Colonic mucosa (tissue), 4 donors: ENCODE results near the gene COMT. TPM values are rescaled to one million over a fixed set of nuclear protein-coding genes. Genes with fewer than 3 reads are reported as not detected.

Experiments
- DNase-seq: peaks from one replicate; pipeline ENCODE4 v3.0.0-alpha.2; 2020
- H3K27ac ChIP-seq: fragments of 200-600 bp; one replicate; pipeline ENCODE4 v1.8.0; 2021
- H3K27me3 ChIP-seq: fragments of 200-600 bp; one replicate; pipeline ENCODE4 v1.8.0; 2021
- H3K36me3 ChIP-seq: fragments of 200-600 bp; one replicate; pipeline ENCODE4 v1.8.0; 2021
- H3K4me1 ChIP-seq: fragments of 200-600 bp; one replicate; pipeline ENCODE4 v1.8.0; 2021; ENCODE audit warnings: mild to moderate bottlenecking
- H3K4me3 ChIP-seq: fragments of 200-600 bp; one replicate; pipeline ENCODE4 v1.8.0; 2021
- H3K9ac ChIP-seq, 2 donors: one replicate each; pipeline ENCODE4 v1.7.0; 2013; ENCODE audit warnings: control low read depth in 2 of 2, low read depth in 2 of 2, low read length in 2 of 2
- H3K9me3 ChIP-seq: fragments of 200-600 bp; one replicate; pipeline ENCODE4 v1.8.0; 2021
- intact Hi-C: fragments of 100-400 bp; cut with DNase I; formaldehyde crosslinking; loops from one replicate; pipeline ENCODE4 v1.14.1; 2022
- total RNA-seq, 2 donors: library from RNA; stranded (reverse); fragmentation: NEBNext Ultra II Directional in 1 of 2; extraction: Animal tissue kit (Norgen Biotek cat#: 25700) in 1 of 2; gene quantifications; one replicate each; pipeline ENCODE4 v1.2.1, GENCODE V29; 2021
- TF ChIP-seq, protein P1 (sequence below): fragments of 200-600 bp; IDR thresholded peaks from one replicate; pipeline ENCODE4 v1.8.0; 2022; ENCODE audit warnings: antibody characterized with exemption, mild to moderate bottlenecking
- donor health status: healthy.
- donor health status: DM: no; HTN: no; CAD: no.
- donor health status: DM: no; HTN: no; CAD: no.

COMT gene
- total RNA-seq, 2 donors from 2014 or later = 70.0 to 125 TPM

DNA sequence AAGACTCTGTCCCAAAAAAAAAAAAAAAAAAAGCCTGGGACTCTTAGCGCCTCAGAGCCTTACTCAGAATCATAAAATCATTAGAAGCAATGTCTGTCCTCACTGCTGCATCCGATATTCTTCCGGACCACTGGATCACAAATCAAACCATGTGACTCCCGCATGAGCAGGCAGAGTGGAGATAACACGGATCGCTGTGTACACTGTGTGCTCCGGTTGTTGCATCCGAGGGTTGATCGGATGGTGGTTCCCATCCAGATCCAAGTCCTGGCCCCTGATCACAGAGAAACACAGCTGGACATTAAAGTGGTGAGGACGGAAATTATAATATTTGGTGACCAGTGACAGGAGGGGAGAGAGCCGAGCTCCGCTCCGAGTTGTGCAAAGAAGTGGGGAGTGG, 9.8 kb downstream of the COMT start:
- Histone ChIP-seq H3K9me3 (no peaks in the 10 kb centered on the region), H3K36me3 (no peaks in the 10 kb centered on the region), H3K27ac (no peak overlapping the region), H3K9ac (no peak overlapping the region), H3K27me3 (no peaks in the 10 kb centered on the region), H3K4me1 (no peaks in the 10 kb centered on the region), H3K4me3 (no peak overlapping the region)
- intact Hi-C loops = no loop called here
- no peak for DNase-seq
- TF ChIP-seq, protein P1, sequence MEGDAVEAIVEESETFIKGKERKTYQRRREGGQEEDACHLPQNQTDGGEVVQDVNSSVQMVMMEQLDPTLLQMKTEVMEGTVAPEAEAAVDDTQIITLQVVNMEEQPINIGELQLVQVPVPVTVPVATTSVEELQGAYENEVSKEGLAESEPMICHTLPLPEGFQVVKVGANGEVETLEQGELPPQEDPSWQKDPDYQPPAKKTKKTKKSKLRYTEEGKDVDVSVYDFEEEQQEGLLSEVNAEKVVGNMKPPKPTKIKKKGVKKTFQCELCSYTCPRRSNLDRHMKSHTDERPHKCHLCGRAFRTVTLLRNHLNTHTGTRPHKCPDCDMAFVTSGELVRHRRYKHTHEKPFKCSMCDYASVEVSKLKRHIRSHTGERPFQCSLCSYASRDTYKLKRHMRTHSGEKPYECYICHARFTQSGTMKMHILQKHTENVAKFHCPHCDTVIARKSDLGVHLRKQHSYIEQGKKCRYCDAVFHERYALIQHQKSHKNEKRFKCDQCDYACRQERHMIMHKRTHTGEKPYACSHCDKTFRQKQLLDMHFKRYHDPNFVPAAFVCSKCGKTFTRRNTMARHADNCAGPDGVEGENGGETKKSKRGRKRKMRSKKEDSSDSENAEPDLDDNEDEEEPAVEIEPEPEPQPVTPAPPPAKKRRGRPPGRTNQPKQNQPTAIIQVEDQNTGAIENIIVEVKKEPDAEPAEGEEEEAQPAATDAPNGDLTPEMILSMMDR = no peak

DNA sequence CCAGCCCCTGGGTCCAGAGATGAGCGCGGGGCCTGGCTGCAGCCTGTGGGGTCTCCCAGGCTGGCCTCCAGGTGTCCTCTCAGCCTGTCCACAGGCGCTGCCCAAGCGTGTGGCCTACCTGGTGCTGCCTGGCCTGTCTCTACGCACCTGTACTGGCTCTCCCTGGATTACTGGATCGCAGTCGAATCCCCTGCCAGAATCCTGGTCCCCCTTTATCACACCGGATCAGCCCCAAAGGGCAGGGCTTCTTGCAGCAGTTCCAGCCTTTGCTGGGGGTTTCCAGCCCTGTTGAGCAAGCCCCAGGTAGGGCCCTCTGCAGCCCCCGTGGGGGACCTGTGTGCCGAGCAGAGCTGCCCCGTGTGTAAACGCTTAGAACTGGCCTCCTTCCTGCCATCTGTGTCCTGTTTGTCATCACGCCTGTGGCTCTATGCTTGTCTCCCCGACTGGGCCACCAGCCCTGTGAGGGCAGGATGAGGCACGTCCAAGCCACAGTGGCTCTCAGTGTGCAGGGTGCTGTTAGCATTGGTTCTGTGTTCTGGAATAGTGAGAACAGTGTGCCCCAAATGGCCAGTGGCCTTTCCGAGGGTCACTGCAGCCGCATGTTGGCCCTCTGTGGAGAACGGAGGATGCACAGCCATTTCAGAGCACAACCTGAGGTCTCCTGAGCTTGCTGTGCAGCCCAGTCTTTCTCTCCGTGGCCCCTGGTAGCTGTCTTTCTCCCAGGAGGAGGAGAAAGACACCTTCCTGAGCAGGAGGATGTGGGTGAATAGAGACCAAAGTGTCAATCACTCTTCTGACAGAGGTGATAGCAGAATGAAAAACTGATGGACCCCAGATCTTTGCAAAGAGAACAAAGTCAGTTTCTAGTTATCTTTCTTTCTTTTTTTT, 13.9 kb downstream of the COMT start:
- Histone ChIP-seq H3K4me1 (peaks cover 6% of the 10 kb centered on the region), H3K36me3 (no peaks in the 10 kb centered on the region), H3K27ac (no peak overlapping the region), H3K9ac (no peak overlapping the region), H3K27me3 (no peaks in the 10 kb centered on the region), H3K9me3 (no peaks in the 10 kb centered on the region), H3K4me3 (no peak overlapping the region)
- intact Hi-C loops = no loop called here
- TF ChIP-seq, protein P1 = no peak
- DNase-seq = no peak

DNA sequence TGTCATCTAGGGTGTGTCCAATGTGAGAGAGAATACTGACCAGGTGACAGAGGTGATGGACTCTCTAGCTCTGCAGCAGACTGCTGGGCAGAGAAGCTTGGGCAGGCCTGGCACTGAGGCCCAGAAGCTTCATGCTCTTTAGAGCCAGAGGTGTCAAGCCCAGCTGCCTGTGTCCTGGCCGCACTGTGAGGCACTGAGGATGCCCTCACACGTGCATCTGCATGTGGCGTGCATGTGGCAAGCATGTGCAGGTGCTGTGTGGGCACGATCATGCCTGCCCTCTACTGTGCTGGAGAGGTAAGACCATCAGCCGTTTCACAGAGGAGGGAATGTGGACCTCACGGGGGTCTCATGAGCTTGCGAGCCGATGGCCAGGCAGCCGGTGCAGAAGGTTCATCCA, 15.9 kb downstream of the COMT start:
- H3K9ac ChIP-seq = no peak overlapping the region
- TF ChIP-seq, protein P1 = no peak
- H3K36me3 ChIP-seq = no peaks in the 10 kb centered on the region
- H3K9me3 ChIP-seq = no peaks in the 10 kb centered on the region
- no peaks in the 10 kb centered on the region for H3K27me3 ChIP-seq
- peaks cover 11% of the 10 kb centered on the region for H3K4me1 ChIP-seq
- no peak for DNase-seq
- no peak overlapping the region for H3K27ac ChIP-seq
- intact Hi-C loops = no loop called here
- no peak overlapping the region for H3K4me3 ChIP-seq

DNA sequence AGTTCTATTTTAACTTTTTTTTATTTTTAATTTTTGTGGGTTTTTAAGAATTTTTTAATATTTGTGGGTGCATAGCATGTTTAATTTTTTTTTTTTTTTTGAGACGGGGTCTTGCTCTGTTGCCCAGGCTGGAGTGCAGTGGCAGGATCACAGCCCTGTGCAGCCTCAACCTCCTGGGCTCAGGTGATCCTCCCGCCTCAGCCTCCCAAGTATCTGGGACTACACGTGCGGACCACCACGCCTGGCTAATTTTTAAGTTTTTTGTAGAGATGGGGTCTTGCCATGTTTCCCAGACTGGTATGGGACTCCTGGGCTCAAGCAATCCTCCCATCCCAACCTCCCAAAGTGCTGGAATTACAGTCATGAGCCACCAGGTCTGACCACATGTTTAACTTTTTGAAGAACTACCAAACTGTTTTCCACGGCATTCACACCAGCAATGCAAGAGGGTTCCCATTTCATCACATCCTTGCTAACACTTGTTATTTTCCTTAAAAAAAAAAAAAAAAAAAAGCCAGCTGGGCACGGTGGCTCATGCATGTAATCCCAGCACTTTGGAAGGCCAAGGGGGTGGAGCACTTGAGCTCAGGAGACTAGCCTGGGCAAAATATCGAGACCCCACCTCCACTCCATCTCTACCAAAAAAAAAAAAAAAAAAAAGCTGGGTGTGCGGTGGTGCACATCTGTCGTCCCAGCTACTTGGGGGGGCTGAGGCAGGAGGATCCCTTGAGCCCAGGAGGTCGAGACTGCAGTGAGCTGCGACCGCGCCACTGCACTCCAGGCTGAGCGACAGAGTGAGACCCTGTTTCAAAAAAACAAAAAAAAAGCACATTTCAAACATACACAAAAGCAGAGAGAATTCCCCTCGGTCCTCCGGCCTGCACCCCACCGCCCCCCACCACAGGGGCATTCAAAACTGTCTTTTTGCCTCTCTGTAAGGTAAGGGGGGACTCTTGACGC, 16.8 kb downstream of the COMT start:
- H3K9ac ChIP-seq = no peak overlapping the region
- no peaks in the 10 kb centered on the region for H3K9me3 ChIP-seq
- no peaks in the 10 kb centered on the region for H3K36me3 ChIP-seq
- no peaks in the 10 kb centered on the region for H3K27me3 ChIP-seq
- no peak overlapping the region for H3K4me3 ChIP-seq
- DNase-seq = no peak
- peaks cover 16% of the 10 kb centered on the region for H3K4me1 ChIP-seq
- H3K27ac ChIP-seq = no peak overlapping the region
- intact Hi-C loops = no loop called here
- TF ChIP-seq, protein P1 = no peak

DNA sequence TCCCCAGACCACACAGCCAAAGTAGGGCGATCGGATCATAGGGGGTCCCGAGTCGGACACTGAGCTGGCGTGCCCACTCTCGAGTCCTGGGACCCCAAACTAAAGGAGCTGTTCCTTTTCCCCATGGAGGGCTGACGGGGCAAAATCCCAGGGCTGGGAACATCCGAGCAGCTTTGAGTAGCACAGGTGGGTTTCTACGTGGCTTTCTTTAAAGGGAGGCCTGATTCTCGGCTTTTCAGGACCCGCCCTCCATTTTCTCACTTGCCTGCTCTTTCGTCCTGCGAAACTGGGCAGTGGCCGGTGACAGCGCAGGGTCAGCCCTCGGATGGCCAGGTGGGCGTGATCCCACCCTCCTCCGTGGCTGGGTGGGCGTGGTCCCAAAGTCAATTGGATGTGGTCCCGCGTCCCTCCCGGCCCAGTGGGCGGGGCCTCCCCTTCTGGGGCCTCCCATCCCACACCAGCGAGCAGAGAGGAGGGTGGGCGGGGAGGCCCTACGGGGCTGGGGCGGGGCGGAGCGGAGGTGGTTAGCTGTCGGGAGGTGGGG, 17.5 kb downstream of the COMT start:
- Histone ChIP-seq H3K9me3 (no peaks in the 10 kb centered on the region), H3K9ac (no peak overlapping the region), H3K27me3 (no peaks in the 10 kb centered on the region), H3K36me3 (no peaks in the 10 kb centered on the region), H3K4me3 (peak overlapping the region; percentile 24), H3K27ac (no peak overlapping the region), H3K4me1 (peaks cover 16% of the 10 kb centered on the region)
- intact Hi-C loops = no loop called here
- peak; percentile 87 for DNase-seq
- TF ChIP-seq, protein P1 = no peak
